ENCODE measurements around the gene F10. TPM values are rescaled to one million over a fixed set of nuclear protein-coding genes. Genes with fewer than 3 reads are reported as not detected.
"Not testable (repeated sequence)": the region's sequence is repeated elsewhere in the genome, so short reads cannot be mapped to it uniquely, and the experiment has no call there.

The F10 gene
- total and polyA plus RNA-seq, 4 donors = 85.3 to 199 (median 117) TPM

DNA sequence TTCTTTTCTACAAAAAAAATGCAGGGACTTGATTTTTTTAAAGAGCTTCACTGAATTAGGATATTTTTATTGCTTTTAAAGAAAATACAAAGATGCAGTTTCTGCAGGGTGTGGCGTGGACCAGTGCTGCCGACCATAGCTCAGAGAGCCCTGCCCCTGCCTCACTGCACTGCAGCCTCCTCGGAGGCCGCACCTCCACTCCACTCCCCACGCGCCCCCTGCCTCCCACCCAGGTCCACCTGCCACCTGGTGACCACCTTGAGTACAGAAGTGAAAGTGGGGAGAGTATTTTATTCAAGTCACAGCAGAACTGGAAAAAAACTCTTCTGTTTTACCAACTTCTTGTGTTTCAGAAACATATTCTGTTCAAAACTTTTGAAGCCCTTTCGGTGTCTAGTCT lies 24.9 kb upstream of the F10 start:
- H3K36me3 ChIP-seq (ENCODE audit: control insufficient read depth in 4 of 4, insufficient read depth in 3 of 4, low read depth in 1 of 4, low read length in 3 of 4) = peaks cover 0 to 4% (median 2%) of the 10 kb centered on the region in 4 donors
- no peak overlapping the region for H3K27ac ChIP-seq (ENCODE audit: low read depth in 1 of 2, low read length in 2 of 2)
- DNase-seq (ENCODE audit: low spot score) = no peak
- TF ChIP-seq SP1 (IDR thresholded peaks at IDR 0.05) = no peak
- TF ChIP-seq HNF4G (IDR thresholded peaks at IDR 0.05) = no peak
- TF ChIP-seq HNF4A (conservative IDR thresholded peaks at IDR 0.05) = no peak
- no peaks in the 10 kb centered on the region for H3K4me1 ChIP-seq (ENCODE audit: control insufficient read depth in 4 of 4, insufficient read depth in 4 of 4, low read length in 3 of 4)
- H3K27me3 ChIP-seq (ENCODE audit: control insufficient read depth in 4 of 4, insufficient read depth in 4 of 4, low read length in 3 of 4) = no peaks in the 10 kb centered on the region
- H3K4me3 ChIP-seq (ENCODE audit: low read depth in 1 of 3, low read length in 3 of 3) = no peak overlapping the region
- 94% methylated on average over 7 of the region's 7 CpGs for WGBS
- H3K9ac ChIP-seq (ENCODE audit: low read depth in 1 of 2, low read length in 2 of 2) = no peak overlapping the region
- no peaks in the 10 kb centered on the region for H3K9me3 ChIP-seq (ENCODE audit: control insufficient read depth in 4 of 4, low read length in 3 of 4)

GRCh38 chr13:113098162-113098732 lies 24.4 kb upstream of the F10 start:
- Histone ChIP-seq H3K9me3 (ENCODE audit: control insufficient read depth in 4 of 4, low read length in 3 of 4) (no peaks in the 10 kb centered on the region), H3K27ac (ENCODE audit: low read depth in 1 of 2, low read length in 2 of 2) (no peak overlapping the region), H3K36me3 (ENCODE audit: control insufficient read depth in 4 of 4, insufficient read depth in 3 of 4, low read depth in 1 of 4, low read length in 3 of 4) (peaks cover 0 to 4% (median 2%) of the 10 kb centered on the region in 4 donors), H3K9ac (ENCODE audit: low read depth in 1 of 2, low read length in 2 of 2) (no peak overlapping the region), H3K27me3 (ENCODE audit: control insufficient read depth in 4 of 4, insufficient read depth in 4 of 4, low read length in 3 of 4) (no peaks in the 10 kb centered on the region), H3K4me1 (ENCODE audit: control insufficient read depth in 4 of 4, insufficient read depth in 4 of 4, low read length in 3 of 4) (no peaks in the 10 kb centered on the region), H3K4me3 (ENCODE audit: low read depth in 1 of 3, low read length in 3 of 3) (no peak overlapping the region)
- TF ChIP-seq YY1 (IDR thresholded peaks at IDR 0.05) (no peak), ZBTB33 (IDR thresholded peaks at IDR 0.05) (no peak), HNF4G (IDR thresholded peaks at IDR 0.05) (no peak), RXRA (IDR thresholded peaks at IDR 0.05) (no peak), FOXA2 (IDR thresholded peaks at IDR 0.05) (no peak), FOXA1 (IDR thresholded peaks at IDR 0.05) (no peak), JUND (IDR thresholded peaks at IDR 0.05) (no peak), TAF1 (conservative IDR thresholded peaks at IDR 0.05) (no peak)
- TF ChIP-seq, protein P1, sequence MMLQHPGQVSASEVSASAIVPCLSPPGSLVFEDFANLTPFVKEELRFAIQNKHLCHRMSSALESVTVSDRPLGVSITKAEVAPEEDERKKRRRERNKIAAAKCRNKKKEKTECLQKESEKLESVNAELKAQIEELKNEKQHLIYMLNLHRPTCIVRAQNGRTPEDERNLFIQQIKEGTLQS (IDR thresholded peaks at IDR 0.05) = no peak
- TF ChIP-seq, protein P2, sequence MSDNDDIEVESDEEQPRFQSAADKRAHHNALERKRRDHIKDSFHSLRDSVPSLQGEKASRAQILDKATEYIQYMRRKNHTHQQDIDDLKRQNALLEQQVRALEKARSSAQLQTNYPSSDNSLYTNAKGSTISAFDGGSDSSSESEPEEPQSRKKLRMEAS (IDR thresholded peaks at IDR 0.05) = no peak
- no peak for DNase-seq (ENCODE audit: low spot score)
- 93% methylated on average over 30 of the region's 30 CpGs for WGBS

DNA sequence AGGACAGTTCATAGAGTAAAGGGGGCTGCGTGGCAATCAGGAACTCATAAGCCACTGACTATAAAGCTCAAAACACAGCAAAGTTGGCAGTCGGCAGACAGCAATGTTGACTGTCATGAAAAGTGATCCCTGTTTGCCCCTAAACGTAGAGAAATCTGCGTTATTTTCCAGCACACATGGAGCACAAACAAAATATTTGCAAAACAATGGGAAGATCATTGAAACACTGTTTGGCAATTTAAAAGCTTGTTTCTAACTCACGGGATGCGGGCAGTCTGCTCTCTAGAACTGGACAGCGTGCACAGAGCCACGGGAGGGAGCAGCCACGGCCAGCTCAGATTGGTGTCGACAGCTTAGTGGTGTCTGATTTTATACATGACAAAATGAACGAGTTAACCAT lies 23.5 kb upstream of the F10 start:
- TF ChIP-seq FOXA2 (IDR thresholded peaks at IDR 0.05) = no peak
- no peak for TF ChIP-seq RAD21 (IDR thresholded peaks at IDR 0.05)
- TF ChIP-seq YY1 (IDR thresholded peaks at IDR 0.05) = no peak
- TF ChIP-seq, protein P1 (IDR thresholded peaks at IDR 0.05) = no peak
- no peak for TF ChIP-seq NR2F2 (IDR thresholded peaks at IDR 0.05)

DNA sequence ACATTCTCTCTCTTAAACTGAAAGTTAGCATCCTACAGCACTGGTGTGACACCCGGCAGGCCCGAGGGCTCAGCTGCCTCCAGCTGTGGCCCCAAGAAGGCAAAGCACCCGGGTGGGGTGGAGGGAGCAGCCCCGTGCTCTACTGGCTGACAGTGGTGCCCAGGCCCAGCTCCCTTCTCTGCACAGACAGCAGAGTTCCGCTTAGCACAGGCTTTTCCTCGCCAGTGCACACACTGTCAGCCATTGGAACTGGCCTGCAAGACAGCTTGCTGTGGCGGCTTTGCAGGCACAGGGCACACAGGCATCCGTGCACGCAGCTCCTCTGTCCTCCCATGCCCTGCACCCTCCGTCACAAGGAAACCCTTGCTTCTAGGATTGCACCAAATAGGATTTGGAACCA lies 20.3 kb upstream of the F10 start:
- H3K27ac ChIP-seq (ENCODE audit: low read depth in 1 of 2, low read length in 2 of 2); DNase-seq (ENCODE audit: low spot score); H3K4me3 ChIP-seq (ENCODE audit: low read depth in 1 of 3, low read length in 3 of 3); H3K9me3 ChIP-seq (ENCODE audit: control insufficient read depth in 4 of 4, low read length in 3 of 4); H3K36me3 ChIP-seq (ENCODE audit: control insufficient read depth in 4 of 4, insufficient read depth in 3 of 4, low read depth in 1 of 4, low read length in 3 of 4); H3K27me3 ChIP-seq (ENCODE audit: control insufficient read depth in 4 of 4, insufficient read depth in 4 of 4, low read length in 3 of 4); H3K9ac ChIP-seq (ENCODE audit: low read depth in 1 of 2, low read length in 2 of 2): not testable (repeated sequence)
- 84% methylated on average over 10 of the region's 10 CpGs for WGBS
- H3K4me1 ChIP-seq (ENCODE audit: control insufficient read depth in 4 of 4, insufficient read depth in 4 of 4, low read length in 3 of 4) = peaks cover 2 to 11% (median 8%) of the 10 kb centered on the region in 4 donors

More for the DNA sequence above, 23.5 kb upstream of the F10 start:
- no peak overlapping the region for H3K4me3 ChIP-seq (ENCODE audit: low read depth in 1 of 3, low read length in 3 of 3)
- no peak for DNase-seq (ENCODE audit: low spot score)
- no peaks in the 10 kb centered on the region for H3K27me3 ChIP-seq (ENCODE audit: control insufficient read depth in 4 of 4, insufficient read depth in 4 of 4, low read length in 3 of 4)
- H3K9me3 ChIP-seq (ENCODE audit: control insufficient read depth in 4 of 4, low read length in 3 of 4) = no peaks in the 10 kb centered on the region
- 92% methylated on average over 11 of the region's 11 CpGs for WGBS
- H3K9ac ChIP-seq (ENCODE audit: low read depth in 1 of 2, low read length in 2 of 2) = no peak overlapping the region
- no peaks in the 10 kb centered on the region for H3K4me1 ChIP-seq (ENCODE audit: control insufficient read depth in 4 of 4, insufficient read depth in 4 of 4, low read length in 3 of 4)
- H3K36me3 ChIP-seq (ENCODE audit: control insufficient read depth in 4 of 4, insufficient read depth in 3 of 4, low read depth in 1 of 4, low read length in 3 of 4) = peaks cover 0 to 4% (median 2%) of the 10 kb centered on the region in 4 donors
- no peak overlapping the region for H3K27ac ChIP-seq (ENCODE audit: low read depth in 1 of 2, low read length in 2 of 2)
